Gastrocnemius medialis (tissue), 4 donors: Measurements from ENCODE around the gene ERC2. TPM values are rescaled to one million over a fixed set of nuclear protein-coding genes. Genes with fewer than 3 reads are reported as not detected.

Experiments used
- ATAC-seq, 2 donors: fragments of 150-250 bp; one replicate each; pipeline ENCODE4 v1.9.1; 2016
- DNase-seq, 2 donors: peaks; one replicate each; pipeline ENCODE4 v3.0.0-alpha.2; 2019
- H3K27ac ChIP-seq, 4 donors: fragments of 200-600 bp; sonication (generic); 1 replicate in 1 of 4; 2 replicates in 3 of 4; pipeline ENCODE4 v1.5.1; 2016 to 2018; ENCODE audit warnings: mild to moderate bottlenecking in 2 of 4, moderate library complexity in 1 of 4
- H3K27me3 ChIP-seq, 3 donors: fragments of 200-600 bp; sonication (generic) in 2 of 3; 1 replicate in 1 of 3; 2 replicates in 2 of 3; pipeline versions ENCODE4 v1.5.1 to v1.6.0; 2016 to 2019; ENCODE audit warnings: mild to moderate bottlenecking in 1 of 3, moderate library complexity in 1 of 3
- H3K36me3 ChIP-seq, 2 donors: fragments of 200-600 bp; sonication (generic) in 1 of 2; one replicate each; pipeline ENCODE4 v1.5.1; 2017 to 2018
- H3K4me1 ChIP-seq, 2 donors: fragments of 200-600 bp; sonication (generic) in 1 of 2; one replicate each; pipeline ENCODE4 v1.5.1; 2016 to 2017; ENCODE audit warnings: mild to moderate bottlenecking in 2 of 2
- H3K4me3 ChIP-seq, 4 donors: fragments of 200-600 bp; sonication (generic) in 3 of 4; 1 replicate in 1 of 4; 2 replicates in 3 of 4; pipeline ENCODE4 v1.5.1; 2016 to 2019; ENCODE audit warnings: mild to moderate bottlenecking in 2 of 4
- H3K9me3 ChIP-seq, 3 donors: fragments of 200-600 bp; sonication (generic) in 2 of 3; 1 replicate in 1 of 3; 2 replicates in 2 of 3; pipeline ENCODE4 v1.5.1; 2016 to 2019
- CTCF ChIP-seq, 5 experiments: fragments of 450-650 bp in 3 of 5; fragments of 200-600 bp in 2 of 5; sonication (generic) in 2 of 5; IDR thresholded peaks in 4 of 5; conservative IDR thresholded peaks in 1 of 5; 1 replicate in 4 of 5; 2 replicates in 1 of 5; pipeline ENCODE4 v1.5.1; 2016 to 2019; ENCODE audit warnings: antibody characterized with exemption in 5 of 5, mild to moderate bottlenecking in 3 of 5, moderate library complexity in 3 of 5
- POLR2A ChIP-seq, 2 donors: fragments of 450-650 bp; IDR thresholded peaks; one replicate each; pipeline ENCODE4 v1.6.1; 2017; ENCODE audit warnings: antibody characterized with exemption in 2 of 2, mild to moderate bottlenecking in 2 of 2, moderate library complexity in 2 of 2
- in situ Hi-C, 4 donors: fragments of 200-750 bp; cut with MboI; loops; one replicate each; pipeline versions ENCODE4 v1.15.0 to v1.8.0; 2017; ENCODE audit warnings: low sequenced_read_pairs in 4 of 4
- intact Hi-C: fragments of 100-400 bp; cut with DNase I; formaldehyde crosslinking; loops from one replicate; pipeline ENCODE4 v1.15.1; 2023; ENCODE audit warnings: low total_unique reads
- total RNA-seq, 4 donors: library from RNA; depleted of rRNA; stranded (reverse); fragments of >200 nt; gene quantifications; one replicate each; pipeline versions ENCODE4 v1.1.0 to v1.2.3, GENCODE V29; 2016

Gene ERC2
- total RNA-seq, 4 donors from 2014 or later = not detected

GRCh38 chr3:56101576-56101975, 366.7 kb downstream of the ERC2 start:
- H3K36me3 ChIP-seq = no peaks in the 10 kb centered on the region
- H3K27ac ChIP-seq = no peak overlapping the region
- intact Hi-C loops = no loop called here
- no peaks in the 10 kb centered on the region for H3K9me3 ChIP-seq
- no peak for ATAC-seq
- no peaks in the 10 kb centered on the region for H3K27me3 ChIP-seq
- no peak for DNase-seq
- no peaks in the 10 kb centered on the region for H3K4me1 ChIP-seq
- no peak overlapping the region for H3K4me3 ChIP-seq
- in situ Hi-C loops = no loop called here
- TF ChIP-seq CTCF (IDR thresholded peaks at IDR 0.05 in 4 of 5, conservative IDR thresholded peaks at IDR 0.05 in 1 of 5) (no peak), POLR2A (IDR thresholded peaks at IDR 0.05) (no peak)

- Histone ChIP-seq H3K36me3 (no peaks in the 10 kb centered on the region), H3K9me3 (no peaks in the 10 kb centered on the region), H3K27me3 (no peaks in the 10 kb centered on the region), H3K27ac (no peak overlapping the region), H3K4me3 (no peak overlapping the region), H3K4me1 (no peaks in the 10 kb centered on the region)
- no peak for TF ChIP-seq CTCF (IDR thresholded peaks at IDR 0.05 in 4 of 5, conservative IDR thresholded peaks at IDR 0.05 in 1 of 5)
- TF ChIP-seq POLR2A (IDR thresholded peaks at IDR 0.05) = no peak
- intact Hi-C loops = no loop called here
- ATAC-seq = no peak
- in situ Hi-C loops = no loop called here
- no peak for DNase-seq
Measured at GRCh38 chr3:56096999-56097398, 371.3 kb downstream of the ERC2 start.

- no peak for DNase-seq
- no peak for ATAC-seq
- no peak for TF ChIP-seq POLR2A (IDR thresholded peaks at IDR 0.05)
- TF ChIP-seq CTCF (IDR thresholded peaks at IDR 0.05 in 4 of 5, conservative IDR thresholded peaks at IDR 0.05 in 1 of 5) = no peak
- Histone ChIP-seq H3K4me1 (no peaks in the 10 kb centered on the region), H3K4me3 (no peak overlapping the region), H3K36me3 (no peaks in the 10 kb centered on the region), H3K9me3 (no peaks in the 10 kb centered on the region), H3K27me3 (no peaks in the 10 kb centered on the region), H3K27ac (no peak overlapping the region)
- intact Hi-C loops = no loop called here
- in situ Hi-C loops = no loop called here
Measured at GRCh38 chr3:56094170-56094569, 374.1 kb downstream of the ERC2 start.

GRCh38 chr3:56089739-56090138, 378.5 kb downstream of the ERC2 start:
- no peaks in the 10 kb centered on the region for H3K27me3 ChIP-seq
- no peaks in the 10 kb centered on the region for H3K4me1 ChIP-seq
- H3K27ac ChIP-seq = no peak overlapping the region
- TF ChIP-seq CTCF (IDR thresholded peaks at IDR 0.05 in 4 of 5, conservative IDR thresholded peaks at IDR 0.05 in 1 of 5) (no peak), POLR2A (IDR thresholded peaks at IDR 0.05) (no peak)
- H3K9me3 ChIP-seq = no peaks in the 10 kb centered on the region
- intact Hi-C loops = no loop called here
- no peaks in the 10 kb centered on the region for H3K36me3 ChIP-seq
- in situ Hi-C loops = no loop called here
- no peak overlapping the region for H3K4me3 ChIP-seq
- DNase-seq (no peak), ATAC-seq (no peak)

GRCh38 chr3:56087451-56088053, 380.7 kb downstream of the ERC2 start:
- in situ Hi-C loops = no loop called here
- DNase-seq = no peak
- H3K4me1 ChIP-seq = no peaks in the 10 kb centered on the region
- no peaks in the 10 kb centered on the region for H3K27me3 ChIP-seq
- TF ChIP-seq CTCF (IDR thresholded peaks at IDR 0.05 in 4 of 5, conservative IDR thresholded peaks at IDR 0.05 in 1 of 5) (no peak), POLR2A (IDR thresholded peaks at IDR 0.05) (no peak)
- intact Hi-C loops = no loop called here
- no peaks in the 10 kb centered on the region for H3K36me3 ChIP-seq
- no peak overlapping the region for H3K4me3 ChIP-seq
- no peaks in the 10 kb centered on the region for H3K9me3 ChIP-seq
- no peak for ATAC-seq
- H3K27ac ChIP-seq = no peak overlapping the region
